Keratinocyte (primary cell): ENCODE data around the gene ABCC8. TPM values are rescaled to one million over a fixed set of nuclear protein-coding genes. Genes with fewer than 3 reads are reported as not detected.

ENCODE experiments used
- DNase-seq: peaks from one replicate; pipeline ENCODE4 v3.0.0-alpha.2; 2011; ENCODE audit warnings: low read depth, missing footprints, low spot score
- FAIRE-seq: peaks from 2 replicates; lab custom pipeline; 2011; peaks lifted over from hg19 to GRCh38; lab: Jason Lieb, UNC
- H2AFZ ChIP-seq: 2 replicates; pipeline ENCODE4 v1.6.0; 2012; ENCODE audit warnings: low read length, control low read depth, inconsistent platforms; ENCODE audit not compliant: control insufficient read depth
- H3K27ac ChIP-seq: 2 replicates; pipeline ENCODE4 v1.5.1; 2011; ENCODE audit warnings: low read length; ENCODE audit not compliant: control insufficient read depth, insufficient read depth
- H3K27me3 ChIP-seq: 3 replicates; pipeline ENCODE4 v1.6.0; 2011; ENCODE audit warnings: low read length; ENCODE audit not compliant: control insufficient read depth, insufficient read depth; ENCODE audit errors: extremely low read depth
- H3K36me3 ChIP-seq, 2 experiments: 2 replicates in 1 of 2; 3 replicates in 1 of 2; pipeline ENCODE4 v1.5.1; 2011; ENCODE audit warnings: low read length in 2 of 2, mild to moderate bottlenecking in 1 of 2; ENCODE audit not compliant: control insufficient read depth in 2 of 2, insufficient read depth in 2 of 2; ENCODE audit errors: extremely low read depth in 1 of 2
- H3K4me1 ChIP-seq: 3 replicates; pipeline ENCODE4 v1.5.1; 2011; ENCODE audit warnings: low read length; ENCODE audit not compliant: control insufficient read depth, insufficient read depth; ENCODE audit errors: extremely low read depth
- H3K4me2 ChIP-seq: 3 replicates; pipeline ENCODE4 v1.6.0; 2011; ENCODE audit warnings: low read depth, low read length; ENCODE audit not compliant: control insufficient read depth, insufficient read depth; ENCODE audit errors: extremely low read depth
- H3K4me3 ChIP-seq, 3 experiments: fragments of 200-600 bp in 1 of 3; sonication (generic) in 1 of 3; 2 replicates in 2 of 3; 3 replicates in 1 of 3; pipeline ENCODE4 v1.5.1; 2011 to 2016; ENCODE audit warnings: low read length in 3 of 3, mild to moderate bottlenecking in 3 of 3, control low read depth in 2 of 3, inconsistent platforms in 1 of 3, low read depth in 1 of 3, mixed read lengths in 1 of 3, mixed run types in 1 of 3, moderate library complexity in 1 of 3; ENCODE audit not compliant: control insufficient read depth in 2 of 3, insufficient read depth in 2 of 3; ENCODE audit errors: extremely low read depth in 1 of 3
- H3K79me2 ChIP-seq: 2 replicates; pipeline ENCODE4 v1.6.0; 2012; ENCODE audit warnings: low read length; ENCODE audit not compliant: control insufficient read depth, insufficient read depth
- H3K9ac ChIP-seq: 3 replicates; pipeline ENCODE4 v1.6.0; 2011; ENCODE audit warnings: low read length; ENCODE audit not compliant: control insufficient read depth, insufficient read depth; ENCODE audit errors: extremely low read depth
- H3K9me1 ChIP-seq: 3 replicates; pipeline ENCODE4 v1.6.0; 2011; ENCODE audit warnings: low read length; ENCODE audit not compliant: control insufficient read depth, insufficient read depth; ENCODE audit errors: extremely low read depth
- H3K9me3 ChIP-seq: 2 replicates; pipeline ENCODE4 v1.5.1; 2012; ENCODE audit warnings: low read depth, low read length; ENCODE audit not compliant: control insufficient read depth
- H4K20me1 ChIP-seq: 3 replicates; pipeline ENCODE4 v1.6.0; 2011; ENCODE audit warnings: low read length; ENCODE audit not compliant: control insufficient read depth, insufficient read depth; ENCODE audit errors: extremely low read depth
- CTCF ChIP-seq, 3 experiments: IDR thresholded peaks in 1 of 3; conservative IDR thresholded peaks in 1 of 3; optimal IDR thresholded peaks in 1 of 3; 2 replicates in 2 of 3; 3 replicates in 1 of 3; pipeline versions ENCODE3 to v1.5.1; 2011; ENCODE audit warnings: low read length in 3 of 3, mild to moderate bottlenecking in 3 of 3, moderate library complexity in 2 of 3, control low read depth in 1 of 3, inconsistent platforms in 1 of 3; ENCODE audit not compliant: insufficient read depth in 2 of 3; ENCODE audit errors: extremely low read depth in 1 of 3
- EZH2 ChIP-seq: IDR thresholded peaks from one replicate; pipeline ENCODE4 v1.6.1; 2012; ENCODE audit warnings: inconsistent platforms, mild to moderate bottlenecking, low read length, moderate library complexity
- dilution Hi-C: fragments of 300-500 bp; cut with MboI; formaldehyde crosslinking; loops from one replicate; pipeline ENCODE4 v1.7.0; 2020; ENCODE audit warnings: low sequenced_read_pairs; ENCODE audit not compliant: extremely low pct_ligation_motif_present
- polyA plus RNA-seq, 5 experiments: library from polyadenylated mRNA; depleted of rRNA in 3 of 5; stranded (reverse) in 3 of 5; stranded (forward) in 1 of 5; unstranded in 1 of 5; fragments of >200 nt; gene quantifications; 1 replicate in 1 of 5; 2 replicates in 3 of 5; 3 replicates in 1 of 5; pipeline versions ENCODE4 v1.2.1 to v1.2.3, GENCODE V29; 2011 to 2012; ENCODE audit warnings: missing spikeins in 2 of 5, low read depth in 1 of 5, low replicate concordance in 1 of 5

The ABCC8 gene
- polyA plus RNA-seq, 1 donor (not counting 4 experiments of a cell fraction or from before 2014, with no cell fraction given), result not detected

- Histone ChIP-seq H3K36me3 (no peaks in the 10 kb centered on the region), H3K27me3 (peaks cover 11% of the 10 kb centered on the region), H3K9me3 (no peaks in the 10 kb centered on the region)
These were observed 32.1 kb upstream of the ABCC8 start for GRCh38 chr11:17508791-17509190.

GRCh38 chr11:17508306-17508705, 31.7 kb upstream of the ABCC8 start:
- DNase-seq (no peak), FAIRE-seq (no peak)
- TF ChIP-seq EZH2 (no peak), CTCF (optimal IDR thresholded peaks at IDR 0.05 in 1 of 3, IDR thresholded peaks at IDR 0.05 in 1 of 3, conservative IDR thresholded peaks at IDR 0.05 in 1 of 3; ENCODE audit: extremely low read depth in 1 of 3, insufficient read depth in 2 of 3, low read length in 3 of 3) (no peak)
- dilution Hi-C loops, result no loop called here
- no peaks in the 10 kb centered on the region for H4K20me1 ChIP-seq
- H2AFZ ChIP-seq, result no peak overlapping the region
- H3K9ac ChIP-seq, result no peak overlapping the region
- no peaks in the 10 kb centered on the region for H3K9me1 ChIP-seq
- no peaks in the 10 kb centered on the region for H3K4me1 ChIP-seq
- no peak overlapping the region for H3K4me2 ChIP-seq
- H3K27me3 ChIP-seq, result peaks cover 11% of the 10 kb centered on the region
- H3K9me3 ChIP-seq, result no peaks in the 10 kb centered on the region
- H3K4me3 ChIP-seq, result no peak overlapping the region
- H3K79me2 ChIP-seq, result no peaks in the 10 kb centered on the region
- no peak overlapping the region for H3K27ac ChIP-seq
- no peaks in the 10 kb centered on the region for H3K36me3 ChIP-seq

More at GRCh38 chr11:17508791-17509190, 32.1 kb upstream of the ABCC8 start:
- Histone ChIP-seq H3K4me3 (no peak overlapping the region), H3K79me2 (no peaks in the 10 kb centered on the region), H3K9ac (no peak overlapping the region), H3K4me1 (no peaks in the 10 kb centered on the region), H2AFZ (no peak overlapping the region), H4K20me1 (no peaks in the 10 kb centered on the region), H3K4me2 (no peak overlapping the region), H3K9me1 (no peaks in the 10 kb centered on the region), H3K27ac (no peak overlapping the region)
- dilution Hi-C loops, result no loop called here
- TF ChIP-seq EZH2 (no peak), CTCF (optimal IDR thresholded peaks at IDR 0.05 in 1 of 3, IDR thresholded peaks at IDR 0.05 in 1 of 3, conservative IDR thresholded peaks at IDR 0.05 in 1 of 3; ENCODE audit: extremely low read depth in 1 of 3, insufficient read depth in 2 of 3, low read length in 3 of 3) (no peak)
- FAIRE-seq (no peak), DNase-seq (no peak)
